GM12892 (cell line): Measurements from ENCODE around the gene SBK3.
"Not testable (repeated sequence)": the region's sequence is repeated elsewhere in the genome, so short reads cannot be mapped to it uniquely, and the experiment has no call there.

Experiments used
- POLR2A ChIP-seq: IDR thresholded peaks from 2 replicates; pipeline ENCODE4 v1.6.1; 2011; ENCODE audit warnings: low read depth, low read length, control low read depth
- POLR2AphosphoS5 ChIP-seq: IDR thresholded peaks from 2 replicates; pipeline ENCODE4 v1.6.1; 2011; ENCODE audit warnings: low read depth, low read length, control low read depth
- TAF1 ChIP-seq: IDR thresholded peaks from 2 replicates; pipeline ENCODE4 v1.6.1; 2011; ENCODE audit warnings: low read depth, mild to moderate bottlenecking, control low read depth, low read length, borderline replicate concordance

DNA sequence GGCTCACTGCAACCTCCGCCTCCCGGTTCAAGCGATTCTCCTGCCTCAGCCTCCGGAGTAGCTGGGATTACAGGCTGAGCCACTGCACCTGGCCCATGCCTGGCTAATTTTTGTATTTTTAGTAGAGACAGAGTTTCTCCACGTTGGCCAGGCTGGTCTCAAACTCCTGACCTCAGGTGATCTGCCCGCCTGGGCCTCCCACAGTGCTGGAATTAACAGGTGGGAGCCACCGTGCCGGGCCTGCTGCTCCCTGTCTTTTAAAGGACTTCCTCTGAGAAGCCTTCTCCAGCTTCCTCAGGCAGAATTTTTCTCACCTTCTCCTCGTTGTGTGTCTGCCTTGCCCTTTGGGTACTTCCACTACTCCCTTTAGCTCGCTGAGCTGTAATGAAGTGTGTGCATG is 48.5 kb downstream of the SBK3 start:
- TF ChIP-seq TAF1, POLR2A, POLR2AphosphoS5: not testable (repeated sequence)
